GM10266 (cell line): ENCODE measurements around the gene LCK.

ENCODE experiments used
- DNase-seq: peaks from one replicate; pipeline ENCODE4 v3.0.0; 2012; ENCODE audit errors: extremely low spot score
- TF ChIP-seq, protein P1 (sequence below): IDR thresholded peaks from 2 replicates; pipeline ENCODE4 v1.5.1; 2012; ENCODE audit warnings: mild to moderate bottlenecking, low read depth; ENCODE audit not compliant: control insufficient read depth, insufficient read depth; ENCODE audit errors: missing control alignments

LCK gene

DNA sequence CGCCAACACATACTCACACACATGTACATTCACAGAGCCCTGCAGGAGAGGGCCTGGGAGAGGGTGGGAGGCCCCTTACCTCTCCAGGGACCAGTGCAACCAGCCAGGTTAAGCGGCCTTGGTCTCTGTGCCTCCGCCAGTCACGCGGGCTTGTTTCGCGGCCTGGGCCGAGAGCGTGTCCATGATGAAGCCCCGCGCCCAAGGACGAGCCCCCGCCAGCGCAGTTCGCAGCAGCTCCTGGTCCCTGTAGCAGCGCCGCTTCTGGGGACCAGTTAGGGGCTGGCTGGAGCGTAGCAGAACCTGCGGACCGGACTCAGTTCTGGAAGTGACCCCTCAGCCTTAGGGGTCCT, 11.3 kb upstream of the LCK start:
- TF ChIP-seq, protein P1, sequence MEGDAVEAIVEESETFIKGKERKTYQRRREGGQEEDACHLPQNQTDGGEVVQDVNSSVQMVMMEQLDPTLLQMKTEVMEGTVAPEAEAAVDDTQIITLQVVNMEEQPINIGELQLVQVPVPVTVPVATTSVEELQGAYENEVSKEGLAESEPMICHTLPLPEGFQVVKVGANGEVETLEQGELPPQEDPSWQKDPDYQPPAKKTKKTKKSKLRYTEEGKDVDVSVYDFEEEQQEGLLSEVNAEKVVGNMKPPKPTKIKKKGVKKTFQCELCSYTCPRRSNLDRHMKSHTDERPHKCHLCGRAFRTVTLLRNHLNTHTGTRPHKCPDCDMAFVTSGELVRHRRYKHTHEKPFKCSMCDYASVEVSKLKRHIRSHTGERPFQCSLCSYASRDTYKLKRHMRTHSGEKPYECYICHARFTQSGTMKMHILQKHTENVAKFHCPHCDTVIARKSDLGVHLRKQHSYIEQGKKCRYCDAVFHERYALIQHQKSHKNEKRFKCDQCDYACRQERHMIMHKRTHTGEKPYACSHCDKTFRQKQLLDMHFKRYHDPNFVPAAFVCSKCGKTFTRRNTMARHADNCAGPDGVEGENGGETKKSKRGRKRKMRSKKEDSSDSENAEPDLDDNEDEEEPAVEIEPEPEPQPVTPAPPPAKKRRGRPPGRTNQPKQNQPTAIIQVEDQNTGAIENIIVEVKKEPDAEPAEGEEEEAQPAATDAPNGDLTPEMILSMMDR: no peak
- no peak for DNase-seq

DNA sequence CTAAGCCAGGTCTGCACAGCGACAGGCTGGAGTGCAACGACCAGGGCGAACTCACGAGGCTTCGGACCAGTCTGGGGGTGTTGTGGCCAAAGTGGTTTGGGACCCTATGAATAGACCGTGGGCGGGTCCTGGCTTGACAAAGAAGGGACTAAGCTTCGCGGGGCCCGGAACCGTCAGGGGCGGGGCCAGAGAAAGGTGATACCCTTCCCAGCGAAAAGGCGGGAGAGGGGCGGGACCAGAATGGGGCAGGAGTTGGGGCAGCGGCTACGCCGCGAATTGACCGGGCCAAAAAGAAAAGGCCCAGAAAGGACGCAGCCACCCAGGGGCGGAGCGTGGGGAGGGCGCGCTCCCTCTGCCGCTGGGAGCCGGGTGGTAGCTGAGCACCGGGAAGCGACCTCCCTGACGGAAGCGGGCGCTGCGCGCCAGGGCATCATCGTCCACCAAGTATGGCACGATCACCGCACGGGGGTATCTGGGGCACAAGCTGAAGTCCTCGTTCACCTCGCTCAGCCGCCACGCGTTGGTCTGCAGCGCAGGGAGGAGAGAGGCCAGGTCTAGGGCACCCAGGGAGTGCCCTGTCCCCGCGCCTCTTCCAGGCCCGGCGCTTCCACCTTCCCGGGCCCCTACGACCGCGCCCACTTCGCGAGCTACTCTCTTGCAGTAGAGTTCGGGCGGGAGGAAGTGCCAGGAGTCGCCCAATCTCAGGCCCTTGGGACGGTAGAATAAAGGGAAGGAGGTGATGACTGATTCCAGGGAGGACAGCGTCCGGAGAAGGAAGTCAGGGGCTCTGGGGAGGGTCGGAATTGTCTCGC, 10.7 kb upstream of the LCK start:
- no peak for DNase-seq
- TF ChIP-seq, protein P1: peak; percentile 44

DNA sequence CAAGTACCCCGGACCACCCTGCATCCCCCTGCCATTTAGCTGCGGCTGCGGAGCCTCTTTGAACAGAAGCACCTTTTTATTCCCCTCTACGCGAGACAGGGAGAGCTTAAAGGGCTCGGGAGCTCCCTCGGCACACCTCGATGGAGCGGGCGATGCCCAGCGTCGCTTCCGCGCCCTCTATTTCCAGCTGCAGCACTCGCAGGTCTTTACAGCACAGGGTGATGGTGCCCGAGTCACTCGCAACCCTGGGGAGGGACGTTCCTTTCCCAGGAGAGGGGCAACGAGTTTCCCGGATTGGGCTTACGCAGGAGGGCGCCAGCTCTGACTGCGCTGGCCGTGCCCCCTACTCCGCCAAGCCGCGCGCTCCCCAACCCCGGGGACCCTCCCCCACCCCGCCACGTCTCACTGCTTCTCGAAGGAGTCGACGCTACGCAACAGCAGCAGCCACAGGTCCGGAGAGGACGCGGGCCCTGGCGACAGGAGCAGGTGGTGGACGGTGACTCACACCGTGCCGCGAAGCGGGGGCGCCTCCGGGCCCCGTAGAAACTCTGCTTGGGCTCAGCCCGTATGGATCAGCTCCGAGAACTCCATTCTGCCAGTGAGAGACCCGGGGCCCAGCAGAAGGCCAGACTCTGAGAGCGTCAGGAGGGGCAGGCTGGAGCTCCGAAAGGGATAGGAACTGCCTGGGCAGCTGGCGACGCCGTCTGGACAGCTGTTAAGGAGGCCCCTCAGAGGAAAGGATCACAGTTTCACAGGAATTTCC, 9.9 kb upstream of the LCK start:
- TF ChIP-seq, protein P1: peak; percentile 1
- DNase-seq: peak; percentile 68

DNA sequence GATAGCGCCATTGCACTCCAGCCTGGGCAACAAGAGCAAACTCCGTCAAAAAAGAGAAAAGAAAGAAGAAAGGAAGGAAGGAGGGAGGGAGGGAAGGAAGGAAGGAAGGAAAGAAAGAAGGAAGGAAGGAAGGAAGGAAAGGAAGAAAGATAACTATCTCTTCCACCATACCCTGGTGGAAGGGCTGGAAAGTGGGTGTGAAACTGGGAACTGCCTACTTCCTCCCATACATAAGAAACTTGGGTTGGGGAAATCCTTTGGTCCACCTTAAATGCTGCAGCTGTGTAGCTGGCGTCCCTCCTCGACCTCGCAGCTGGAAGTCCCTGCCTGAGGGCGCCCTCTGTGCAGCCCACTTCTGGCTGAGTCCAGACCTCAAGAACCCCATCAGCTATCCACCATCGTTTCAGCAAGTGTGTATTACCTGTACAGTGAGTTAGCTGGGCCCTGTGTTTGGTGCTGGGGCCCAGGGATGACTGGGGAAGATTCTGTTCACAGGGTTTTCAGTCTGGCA, 8.7 kb upstream of the LCK start:
- no peak for DNase-seq
- TF ChIP-seq, protein P1: no peak

DNA sequence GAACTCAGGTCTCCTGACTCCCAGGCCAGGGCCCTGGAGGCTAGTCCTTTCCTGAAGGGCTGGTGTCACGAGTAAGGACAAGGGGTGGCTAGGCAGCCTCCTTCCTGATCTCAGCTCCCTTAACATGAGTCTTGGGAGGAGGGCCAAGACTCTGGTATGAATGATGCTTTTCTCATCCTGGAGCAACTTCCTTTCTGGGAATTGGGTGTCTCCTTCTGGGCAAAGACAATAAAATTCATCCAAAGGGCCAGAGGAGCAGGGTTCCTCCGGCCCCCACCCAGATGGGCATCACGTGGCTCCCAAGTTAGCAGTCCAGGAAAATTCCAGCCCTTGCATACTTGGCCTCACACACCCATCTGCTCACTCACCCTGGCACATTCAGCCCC, 4.2 kb upstream of the LCK start, which contains the start of gene FAM167B:
FAM167B (plus strand) TSS at position 335 of the 386 bp plus-strand sequence. CDS start 200 bp downstream, outside the sequence.
- TF ChIP-seq, protein P1: no peak
- DNase-seq: no peak

DNA sequence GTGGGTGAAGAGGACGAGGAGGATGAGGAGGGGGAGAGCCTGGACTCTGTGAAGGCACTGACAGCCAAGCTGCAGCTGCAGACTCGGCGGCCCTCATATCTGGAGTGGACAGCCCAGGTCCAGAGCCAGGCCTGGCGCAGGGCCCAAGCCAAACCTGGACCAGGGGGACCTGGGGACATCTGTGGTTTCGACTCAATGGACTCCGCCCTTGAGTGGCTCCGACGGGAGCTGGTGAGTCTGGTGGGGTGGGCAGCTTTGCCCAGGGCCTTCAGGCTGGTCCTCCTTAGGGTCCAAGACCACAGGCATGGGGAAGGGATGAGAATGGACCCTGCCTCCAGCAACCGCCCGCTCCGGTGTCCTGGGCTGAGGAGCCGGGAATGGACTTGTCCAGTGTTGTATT, 3.6 kb upstream of the LCK start:
- DNase-seq: no peak
- TF ChIP-seq, protein P1: no peak
